Smooth muscle cell (in vitro differentiated cells): ENCODE results near the gene LPIN3. TPM values are rescaled to one million over a fixed set of nuclear protein-coding genes. Genes with fewer than 3 reads are reported as not detected.
A peak's percentile ranks its signal among the peaks of the same experiment; 100 is the strongest.

Source experiments
- DNase-seq: peaks from one replicate; lab custom pipeline; 2025; ENCODE audit not compliant: unreplicated experiment; lab: John Stamatoyannopoulos, UW
- H2AFZ ChIP-seq: fragments of 200-600 bp; sonication (generic); 2 replicates; pipeline ENCODE4 v1.6.0; 2016; ENCODE audit warnings: antibody characterized with exemption, low read depth, mild to moderate bottlenecking
- H3F3A ChIP-seq: fragments of 200-600 bp; sonication (generic); 2 replicates; pipeline ENCODE4 v1.6.0; 2017; ENCODE audit warnings: antibody characterized with exemption, low read depth
- H3K27ac ChIP-seq: fragments of 200-600 bp; sonication (generic); 2 replicates; pipeline ENCODE4 v1.5.1; 2016; ENCODE audit warnings: low read depth, mild to moderate bottlenecking
- H3K27me3 ChIP-seq: fragments of 200-600 bp; sonication (generic); 2 replicates; pipeline ENCODE4 v1.6.1; 2016; ENCODE audit warnings: low read depth, mild to moderate bottlenecking
- H3K36me3 ChIP-seq: fragments of 200-600 bp; sonication (generic); 2 replicates; pipeline ENCODE4 v1.5.1; 2016; ENCODE audit warnings: low read depth
- H3K4me1 ChIP-seq: fragments of 200-600 bp; sonication (generic); 2 replicates; pipeline ENCODE4 v1.5.1; 2016; ENCODE audit warnings: low read depth
- H3K4me2 ChIP-seq: fragments of 200-600 bp; sonication (generic); 2 replicates; pipeline ENCODE4 v1.6.0; 2016; ENCODE audit warnings: mild to moderate bottlenecking
- H3K4me3 ChIP-seq: fragments of 200-600 bp; sonication (generic); 2 replicates; pipeline ENCODE4 v1.5.1; 2016; ENCODE audit warnings: mild to moderate bottlenecking
- H3K79me2 ChIP-seq: fragments of 200-600 bp; sonication (generic); 2 replicates; pipeline ENCODE4 v1.6.0; 2016; ENCODE audit warnings: low read depth, mild to moderate bottlenecking
- H3K9ac ChIP-seq: fragments of 200-600 bp; sonication (generic); 2 replicates; pipeline ENCODE4 v1.6.0; 2016; ENCODE audit warnings: low read depth
- H3K9me3 ChIP-seq: fragments of 200-600 bp; sonication (generic); replicated peaks from 2 replicates; pipeline ENCODE4 v1.5.1; 2016; ENCODE audit warnings: low read depth
- H4K20me1 ChIP-seq: fragments of 200-600 bp; sonication (generic); 2 replicates; pipeline ENCODE4 v1.6.0; 2016; ENCODE audit warnings: low read depth
- CTCF ChIP-seq: fragments of 200-600 bp; sonication (generic); IDR thresholded peaks from 2 replicates; pipeline ENCODE4 v1.5.1; 2017; ENCODE audit warnings: borderline replicate concordance, mild to moderate bottlenecking, antibody characterized with exemption; ENCODE audit not compliant: insufficient read depth, poor library complexity, severe bottlenecking
- WGBS: methylation state at CpG from one replicate; pipeline ENCODE4 v1.1.7; 2016; ENCODE audit warnings: low lambda C conversion rate; 5-methylcytosine and 5-hydroxymethylcytosine counted together
- polyA plus RNA-seq: library from polyadenylated mRNA; unstranded; fragments of >200 nt; fragmentation: Nextera tagmentation; extraction: Ambion mirVana; gene quantifications from 2 replicates; pipeline ENCODE4 v1.2.1, GENCODE V29; 2016
- total RNA-seq: library from RNA; depleted of rRNA; stranded (reverse); fragments of >200 nt; gene quantifications from 2 replicates; pipeline ENCODE4 v1.2.3, GENCODE V29; 2014

Gene LPIN3
- total and polyA plus RNA-seq, 2 experiments from 2014 or later, result 6.9 to 12.5 TPM

- TF ChIP-seq CTCF, result no peak
- H3K4me1 ChIP-seq, result peaks cover 7% of the 10 kb centered on the region
- no peak overlapping the region for H3K4me2 ChIP-seq
- H3K36me3 ChIP-seq, result no peaks in the 10 kb centered on the region
- no peaks in the 10 kb centered on the region for H3K9me3 ChIP-seq
- WGBS, result 65% methylated on average over 5 of the region's 5 CpGs
- no peaks in the 10 kb centered on the region for H3K27me3 ChIP-seq
- peaks cover 8% of the 10 kb centered on the region for H3F3A ChIP-seq
- no peak overlapping the region for H2AFZ ChIP-seq
- H4K20me1 ChIP-seq, result peaks cover 44% of the 10 kb centered on the region
- H3K4me3 ChIP-seq, result no peak overlapping the region
- H3K27ac ChIP-seq, result no peak overlapping the region
- peaks cover 44% of the 10 kb centered on the region for H3K79me2 ChIP-seq
- no peak for DNase-seq
- H3K9ac ChIP-seq, result no peak overlapping the region
Measured at GRCh38 chr20:41306061-41306727, 34.4 kb upstream of the LPIN3 start.

DNA sequence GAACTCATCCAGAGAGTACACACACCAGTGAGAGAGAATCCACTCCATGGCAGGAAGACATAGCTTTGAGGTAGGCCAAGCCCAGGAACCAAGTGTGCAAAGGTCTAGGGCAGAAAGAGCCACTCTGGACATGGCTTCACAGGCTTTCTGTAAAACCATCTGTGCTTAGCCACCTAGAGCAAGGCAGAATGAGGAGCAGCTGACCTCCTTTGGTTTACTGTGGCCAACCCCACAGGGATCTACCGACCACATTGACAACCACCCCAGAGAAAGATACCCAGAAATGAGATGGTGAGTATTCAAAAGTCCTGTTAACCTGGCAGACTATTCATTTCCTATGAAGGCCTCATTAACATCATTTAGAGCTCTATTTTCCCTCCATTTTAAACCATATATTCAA, 33.6 kb upstream of the LPIN3 start:
- TF ChIP-seq CTCF, result no peak

DNA sequence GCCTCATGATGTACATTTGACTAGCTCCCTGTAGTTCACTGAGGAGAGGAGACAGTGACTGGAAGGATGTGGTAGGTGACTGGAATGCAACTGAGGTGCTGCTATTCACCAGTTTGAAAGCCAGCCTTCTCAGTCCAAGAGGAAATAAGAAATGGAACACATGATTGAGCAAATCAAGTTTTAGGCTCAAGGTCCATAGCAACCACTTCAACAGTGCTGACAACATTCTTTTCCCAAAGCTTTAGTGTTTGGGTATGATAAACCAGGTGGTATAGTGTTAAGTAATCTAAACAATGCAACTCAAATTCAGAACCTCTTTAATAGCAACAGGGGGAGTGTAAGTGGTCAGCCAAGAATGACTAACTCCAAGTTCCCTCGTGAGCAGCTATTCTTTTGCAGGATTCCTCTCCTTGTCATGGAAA, 32.3 kb upstream of the LPIN3 start:
- no peak for TF ChIP-seq CTCF
- peaks cover 7% of the 10 kb centered on the region for H3K4me1 ChIP-seq
- H3K4me2 ChIP-seq, result peak overlapping the region; percentile 21
- peak overlapping the region; percentile 87 for H3K27ac ChIP-seq
- H3K36me3 ChIP-seq, result no peaks in the 10 kb centered on the region
- H3K9me3 ChIP-seq, result no peaks in the 10 kb centered on the region
- peaks cover 34% of the 10 kb centered on the region for H4K20me1 ChIP-seq
- no peak for DNase-seq
- peaks cover 55% of the 10 kb centered on the region for H3K79me2 ChIP-seq
- no peak overlapping the region for H3K4me3 ChIP-seq
- peaks cover 8% of the 10 kb centered on the region for H3F3A ChIP-seq
- WGBS, result 9% methylated on average over 1 of the region's 1 CpG
- H3K27me3 ChIP-seq, result no peaks in the 10 kb centered on the region
- peak overlapping the region; percentile 41 for H3K9ac ChIP-seq
- no peak overlapping the region for H2AFZ ChIP-seq

More for the DNA sequence above, 33.6 kb upstream of the LPIN3 start:
- Histone ChIP-seq H3F3A (peaks cover 8% of the 10 kb centered on the region), H3K27ac (no peak overlapping the region), H4K20me1 (peaks cover 41% of the 10 kb centered on the region), H2AFZ (no peak overlapping the region), H3K4me2 (no peak overlapping the region), H3K79me2 (peaks cover 48% of the 10 kb centered on the region), H3K4me3 (no peak overlapping the region), H3K9me3 (no peaks in the 10 kb centered on the region), H3K27me3 (no peaks in the 10 kb centered on the region), H3K36me3 (no peaks in the 10 kb centered on the region), H3K4me1 (peaks cover 7% of the 10 kb centered on the region), H3K9ac (no peak overlapping the region)
- WGBS, result 100% methylated on average over 1 of the region's 1 CpG
- no peak for DNase-seq
